ENCODE data around the gene TNNT3.

- no peak for TF ChIP-seq EZH2phosphoT487 (IDR thresholded peaks at IDR 0.05; ENCODE audit: borderline replicate concordance, low read length)
- TF ChIP-seq, protein P1, sequence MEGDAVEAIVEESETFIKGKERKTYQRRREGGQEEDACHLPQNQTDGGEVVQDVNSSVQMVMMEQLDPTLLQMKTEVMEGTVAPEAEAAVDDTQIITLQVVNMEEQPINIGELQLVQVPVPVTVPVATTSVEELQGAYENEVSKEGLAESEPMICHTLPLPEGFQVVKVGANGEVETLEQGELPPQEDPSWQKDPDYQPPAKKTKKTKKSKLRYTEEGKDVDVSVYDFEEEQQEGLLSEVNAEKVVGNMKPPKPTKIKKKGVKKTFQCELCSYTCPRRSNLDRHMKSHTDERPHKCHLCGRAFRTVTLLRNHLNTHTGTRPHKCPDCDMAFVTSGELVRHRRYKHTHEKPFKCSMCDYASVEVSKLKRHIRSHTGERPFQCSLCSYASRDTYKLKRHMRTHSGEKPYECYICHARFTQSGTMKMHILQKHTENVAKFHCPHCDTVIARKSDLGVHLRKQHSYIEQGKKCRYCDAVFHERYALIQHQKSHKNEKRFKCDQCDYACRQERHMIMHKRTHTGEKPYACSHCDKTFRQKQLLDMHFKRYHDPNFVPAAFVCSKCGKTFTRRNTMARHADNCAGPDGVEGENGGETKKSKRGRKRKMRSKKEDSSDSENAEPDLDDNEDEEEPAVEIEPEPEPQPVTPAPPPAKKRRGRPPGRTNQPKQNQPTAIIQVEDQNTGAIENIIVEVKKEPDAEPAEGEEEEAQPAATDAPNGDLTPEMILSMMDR (IDR thresholded peaks at IDR 0.05; ENCODE audit: low read depth, low read length, poor library complexity, severe bottlenecking) = no peak
Measured at GRCh38 chr11:1919391-1920127, at the start of gene TNNT3.
